ENCODE data around the gene PRKCE. TPM values are rescaled to one million over a fixed set of nuclear protein-coding genes. Genes with fewer than 3 reads are reported as not detected.
A peak's percentile ranks its signal among the peaks of the same experiment; 100 is the strongest.

The PRKCE gene
- total RNA-seq, 1 experiment from 2014 or later: 1.3 TPM

DNA sequence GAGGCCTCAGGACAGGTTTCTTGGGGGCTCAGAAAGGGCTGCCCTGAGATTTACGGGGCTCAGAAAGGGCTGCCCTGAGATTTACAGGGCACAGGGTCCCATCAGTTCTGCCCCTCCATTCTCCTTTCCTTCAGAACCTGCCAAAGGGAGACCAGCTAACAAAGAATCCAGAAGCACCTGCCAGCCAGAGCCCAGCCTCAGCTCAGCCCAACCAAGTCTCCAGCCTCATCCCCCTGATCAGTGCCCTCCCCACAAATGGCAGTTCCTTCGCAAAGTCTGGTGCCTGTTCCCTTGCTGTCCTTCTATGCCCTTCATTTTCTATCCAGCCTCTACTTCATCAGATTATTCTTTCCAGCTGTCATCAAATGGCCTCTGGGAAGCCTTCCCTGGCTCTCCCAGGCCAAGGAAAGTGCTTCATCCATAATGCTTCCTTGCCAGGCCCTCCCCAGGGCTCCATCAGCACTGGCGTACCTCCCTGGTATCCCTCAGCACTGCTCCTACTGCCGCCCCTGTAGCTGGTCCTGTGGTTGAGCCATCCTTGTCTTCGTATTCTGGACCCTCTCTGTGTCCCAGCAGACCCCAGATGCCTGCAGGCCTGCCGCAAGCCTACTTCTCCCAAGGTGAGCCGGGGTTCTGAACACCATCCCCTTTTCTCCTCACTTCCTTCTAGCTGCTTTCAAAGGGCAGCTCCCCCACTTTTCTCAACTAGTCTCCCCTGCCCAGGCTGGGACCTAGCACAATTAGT lies 549.6 kb downstream of the PRKCE start:
- H2AFZ ChIP-seq (ENCODE audit: low read length): no peak overlapping the region
- no peaks in the 10 kb centered on the region for H3K79me1 ChIP-seq (ENCODE audit: insufficient read depth, low read depth, low read length, poor library complexity, severe bottlenecking)
- H3K4me1 ChIP-seq (ENCODE audit: insufficient read depth, low read length): no peaks in the 10 kb centered on the region
- H3T11ph ChIP-seq (ENCODE audit: low read length): no peak overlapping the region
- Mint-ChIP-seq H3K27ac (0 out of 7 replicates have a peak overlapping the region, but pooled peaks of 1 of the 3 experiments have one; percentile 44), H3K27me3 (ENCODE audit: low read depth) (peaks cover 2% of the 10 kb centered on the region), H3K36me3 (ENCODE audit: insufficient read depth in 1 of 3, low read depth in 3 of 3) (peaks cover 0 to 5% (median 0%) of the 10 kb centered on the region in 3 experiments; a peak in 3 of 7 replicates), H3K9me3 (peaks cover 0 to 6% of the 10 kb centered on the region in 2 experiments; a peak in 3 of 5 replicates), H3K4me3 (no peak overlapping the region), H3K4me1 (peaks cover 5 to 9% of the 10 kb centered on the region in 2 experiments)
- no peak overlapping the region for H4K91ac ChIP-seq (ENCODE audit: insufficient read length, low read depth, low read length)
- no peak overlapping the region; the same call in 1 of the 2 replicates for H3K14ac ChIP-seq (ENCODE audit: insufficient read depth, low read length)
- no peak overlapping the region for H3K9ac ChIP-seq (ENCODE audit: extremely low read depth, insufficient read length, low read length)
- no peak overlapping the region for H2AK5ac ChIP-seq (ENCODE audit: insufficient read length, low read length)
- H4K20me1 ChIP-seq (ENCODE audit: control insufficient read depth, insufficient read depth, insufficient read length): no peaks in the 10 kb centered on the region
- H3K56ac ChIP-seq (ENCODE audit: insufficient read length, low read depth, low read length): no peak overlapping the region
- no peak overlapping the region for H2BK15ac ChIP-seq (ENCODE audit: low read depth, low read length)
- H3K27ac ChIP-seq (ENCODE audit: insufficient read length, low read depth, low read length): no peak overlapping the region
- H2BK120ac ChIP-seq (ENCODE audit: low read depth, low read length, poor library complexity, severe bottlenecking): no peak overlapping the region
- no peaks in the 10 kb centered on the region for H3K9me3 ChIP-seq (ENCODE audit: control insufficient read depth, low read depth, low read length)
- no peak overlapping the region for H2BK12ac ChIP-seq (ENCODE audit: insufficient read length, low read depth, low read length)
- no peak overlapping the region for H2BK20ac ChIP-seq (ENCODE audit: low read depth, low read length, poor library complexity, severe bottlenecking)
- H3K23ac ChIP-seq (ENCODE audit: insufficient read length, low read depth, low read length): no peak overlapping the region
- TF ChIP-seq, protein P1, sequence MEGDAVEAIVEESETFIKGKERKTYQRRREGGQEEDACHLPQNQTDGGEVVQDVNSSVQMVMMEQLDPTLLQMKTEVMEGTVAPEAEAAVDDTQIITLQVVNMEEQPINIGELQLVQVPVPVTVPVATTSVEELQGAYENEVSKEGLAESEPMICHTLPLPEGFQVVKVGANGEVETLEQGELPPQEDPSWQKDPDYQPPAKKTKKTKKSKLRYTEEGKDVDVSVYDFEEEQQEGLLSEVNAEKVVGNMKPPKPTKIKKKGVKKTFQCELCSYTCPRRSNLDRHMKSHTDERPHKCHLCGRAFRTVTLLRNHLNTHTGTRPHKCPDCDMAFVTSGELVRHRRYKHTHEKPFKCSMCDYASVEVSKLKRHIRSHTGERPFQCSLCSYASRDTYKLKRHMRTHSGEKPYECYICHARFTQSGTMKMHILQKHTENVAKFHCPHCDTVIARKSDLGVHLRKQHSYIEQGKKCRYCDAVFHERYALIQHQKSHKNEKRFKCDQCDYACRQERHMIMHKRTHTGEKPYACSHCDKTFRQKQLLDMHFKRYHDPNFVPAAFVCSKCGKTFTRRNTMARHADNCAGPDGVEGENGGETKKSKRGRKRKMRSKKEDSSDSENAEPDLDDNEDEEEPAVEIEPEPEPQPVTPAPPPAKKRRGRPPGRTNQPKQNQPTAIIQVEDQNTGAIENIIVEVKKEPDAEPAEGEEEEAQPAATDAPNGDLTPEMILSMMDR (conservative IDR thresholded peaks at IDR 0.05): no peak
- H2BK5ac ChIP-seq (ENCODE audit: insufficient read length, low read length): no peak overlapping the region
- no peak overlapping the region for H4K8ac ChIP-seq (replicated peaks; ENCODE audit: insufficient read length, low read depth, low read length)
- no peaks in the 10 kb centered on the region for H3K23me2 ChIP-seq (ENCODE audit: insufficient read length, low read depth, low read length, poor library complexity, severe bottlenecking)
- no peak overlapping the region for H3K18ac ChIP-seq (ENCODE audit: insufficient read length, low read depth, low read length)
- no peaks in the 10 kb centered on the region for H3K79me2 ChIP-seq (ENCODE audit: insufficient read depth, low read length)
- no peak overlapping the region for H4K5ac ChIP-seq (ENCODE audit: insufficient read length, low read depth, low read length)
- WGBS (ENCODE audit: extremely low coverage, insufficient read length, low lambda C conversion rate): no CpG with 5 or more reads among the region's 7 CpGs
- H3K4ac ChIP-seq (ENCODE audit: low read depth, low read length): no peak overlapping the region
- no peak for DNase-seq
- no peaks in the 10 kb centered on the region for H3K27me3 ChIP-seq (ENCODE audit: insufficient read depth, low read length)
- H3K4me2 ChIP-seq (ENCODE audit: insufficient read depth, insufficient read length, low read length): no peak overlapping the region
